Lung microvascular endothelial cell (primary cell): ENCODE results near the gene DCAKD. TPM values are rescaled to one million over a fixed set of nuclear protein-coding genes. Genes with fewer than 3 reads are reported as not detected.

ENCODE experiments used
- DNase-seq, 2 donors: peaks; one replicate each; pipeline versions ENCODE4 v3.0.0 to v3.0.0-alpha.2; 2010; ENCODE audit warnings: low read depth in 2 of 2
- total RNA-seq: library from RNA; depleted of rRNA; stranded (reverse); fragments of >200 nt; gene quantifications from 2 replicates; pipeline ENCODE4 v1.2.1, GENCODE V29; 2014

DCAKD gene
- total RNA-seq, 1 donor from 2014 or later = 22.4 TPM

DNA sequence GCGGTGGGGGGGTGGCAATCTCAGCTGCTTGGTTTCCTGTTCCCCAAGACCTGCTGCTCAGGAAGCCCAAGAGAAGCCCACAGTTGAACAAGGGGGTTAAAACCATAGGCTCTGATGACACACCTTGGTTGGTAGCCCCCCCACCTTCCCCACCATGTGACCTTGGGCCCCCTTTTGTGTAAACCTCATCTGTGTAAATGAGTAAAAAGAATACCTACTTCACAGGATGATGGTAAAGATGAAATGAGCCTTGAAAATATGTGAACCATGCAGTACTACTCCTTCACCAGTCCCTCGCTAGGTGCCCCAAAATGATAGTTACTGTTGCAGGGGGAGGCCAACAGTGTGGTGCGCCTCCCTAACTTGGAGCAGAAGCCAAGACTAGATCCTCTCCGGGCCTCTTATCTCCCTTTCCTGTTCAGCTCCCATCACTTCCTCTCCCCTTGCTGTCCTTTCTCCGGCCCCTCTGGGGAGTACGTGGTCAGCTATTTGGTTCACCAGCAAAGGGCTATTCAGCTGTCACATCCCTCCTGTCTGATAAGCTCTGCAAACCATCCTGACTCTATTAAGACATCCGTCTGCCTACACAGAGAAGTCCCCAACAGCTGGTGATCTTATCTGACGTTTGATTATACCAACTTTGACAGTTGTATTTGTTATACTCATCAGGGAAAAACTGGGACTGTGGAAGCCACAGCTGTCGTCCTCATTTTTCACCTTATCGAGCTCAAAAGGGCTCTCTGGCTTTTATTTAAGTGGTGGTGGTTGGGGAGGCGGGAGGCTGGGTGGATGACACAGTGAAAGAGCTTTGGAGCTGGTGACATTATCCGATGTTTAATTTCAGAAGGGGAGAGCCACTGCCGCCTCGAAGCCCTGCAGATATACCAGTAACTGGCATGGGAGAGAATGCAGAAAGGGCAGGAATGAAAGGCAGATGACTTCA is 19.9 kb downstream of the DCAKD start:
- DNase-seq = peak; percentile 17 to 18

- no peak for DNase-seq
Measured at GRCh38 chr17:45030733-45031132, 20.7 kb downstream of the DCAKD start.

GRCh38 chr17:45029758-45030423 is 21.5 kb downstream of the DCAKD start:
- DNase-seq = no peak

- DNase-seq = no peak
Measured at GRCh38 chr17:45029096-45029495, 22.3 kb downstream of the DCAKD start.

- no peak for DNase-seq
Measured at GRCh38 chr17:45022655-45023339, 28.6 kb downstream of the DCAKD start.

- DNase-seq = no peak
Measured at GRCh38 chr17:45022288-45022648, 29.2 kb downstream of the DCAKD start.

GRCh38 chr17:45021607-45022287 is 29.7 kb downstream of the DCAKD start:
- DNase-seq = peak; percentile 56 to 68

- DNase-seq = peak; percentile 75 to 81
Measured at GRCh38 chr17:45020354-45021138, 30.9 kb downstream of the DCAKD start.

GRCh38 chr17:45018848-45019711 is 32.4 kb downstream of the DCAKD start:
- peak; percentile 40 to 43 for DNase-seq

GRCh38 chr17:45018514-45018847 is 33.0 kb downstream of the DCAKD start:
- DNase-seq = no peak

GRCh38 chr17:45016823-45017222 is 34.6 kb downstream of the DCAKD start:
- DNase-seq = no peak

- no peak for DNase-seq
Measured at GRCh38 chr17:45016237-45016636, 35.2 kb downstream of the DCAKD start.

DNA sequence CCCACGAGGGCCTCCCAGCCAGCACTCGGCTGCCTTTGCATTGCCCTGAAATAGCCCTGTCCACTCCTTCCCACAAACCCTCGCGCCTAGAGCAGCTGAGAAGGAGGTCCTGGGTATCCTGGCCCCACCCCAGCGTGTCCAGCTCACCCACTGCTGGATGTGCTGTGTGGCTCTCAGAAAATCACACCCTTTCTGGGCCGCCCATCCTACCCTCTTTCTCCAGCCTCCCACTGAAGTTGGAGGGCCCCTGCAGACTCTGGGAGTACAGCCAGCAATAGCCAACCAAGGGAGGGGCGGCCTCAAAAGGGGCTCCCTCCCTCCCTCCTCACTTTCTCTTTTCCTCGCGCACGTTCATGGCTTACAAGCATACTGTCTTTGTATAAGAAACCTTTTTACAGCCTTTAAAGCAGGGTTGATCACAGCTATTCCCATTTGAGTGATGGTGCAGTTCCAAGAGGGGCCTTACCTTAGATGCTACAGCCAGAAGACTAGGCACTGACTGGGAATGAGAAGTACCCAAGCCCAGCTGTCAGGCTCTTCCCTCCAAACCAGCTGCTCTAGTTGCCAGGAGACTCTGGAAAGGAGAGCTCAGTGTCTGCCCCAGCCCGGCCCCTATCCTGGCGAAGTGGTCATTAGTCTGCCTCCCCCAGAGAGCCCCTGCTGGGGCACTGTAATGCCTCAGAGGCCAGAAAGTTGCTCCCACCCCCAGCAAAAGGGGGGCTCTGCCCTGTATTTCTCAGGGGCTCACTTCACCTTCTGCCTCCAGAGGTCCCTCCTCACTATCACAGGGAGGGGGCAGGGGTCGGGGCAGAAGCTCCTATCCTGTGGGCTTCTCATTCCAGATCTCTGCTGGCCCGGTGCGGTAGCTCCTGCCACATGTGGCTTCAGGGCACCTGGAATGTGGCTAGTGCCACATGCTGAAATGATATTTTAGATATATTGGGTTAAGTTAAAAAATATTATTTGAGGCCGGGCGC is 38.1 kb downstream of the DCAKD start:
- no peak for DNase-seq

GRCh38 chr17:45011767-45012166 is 39.7 kb downstream of the DCAKD start:
- DNase-seq = no peak

DNA sequence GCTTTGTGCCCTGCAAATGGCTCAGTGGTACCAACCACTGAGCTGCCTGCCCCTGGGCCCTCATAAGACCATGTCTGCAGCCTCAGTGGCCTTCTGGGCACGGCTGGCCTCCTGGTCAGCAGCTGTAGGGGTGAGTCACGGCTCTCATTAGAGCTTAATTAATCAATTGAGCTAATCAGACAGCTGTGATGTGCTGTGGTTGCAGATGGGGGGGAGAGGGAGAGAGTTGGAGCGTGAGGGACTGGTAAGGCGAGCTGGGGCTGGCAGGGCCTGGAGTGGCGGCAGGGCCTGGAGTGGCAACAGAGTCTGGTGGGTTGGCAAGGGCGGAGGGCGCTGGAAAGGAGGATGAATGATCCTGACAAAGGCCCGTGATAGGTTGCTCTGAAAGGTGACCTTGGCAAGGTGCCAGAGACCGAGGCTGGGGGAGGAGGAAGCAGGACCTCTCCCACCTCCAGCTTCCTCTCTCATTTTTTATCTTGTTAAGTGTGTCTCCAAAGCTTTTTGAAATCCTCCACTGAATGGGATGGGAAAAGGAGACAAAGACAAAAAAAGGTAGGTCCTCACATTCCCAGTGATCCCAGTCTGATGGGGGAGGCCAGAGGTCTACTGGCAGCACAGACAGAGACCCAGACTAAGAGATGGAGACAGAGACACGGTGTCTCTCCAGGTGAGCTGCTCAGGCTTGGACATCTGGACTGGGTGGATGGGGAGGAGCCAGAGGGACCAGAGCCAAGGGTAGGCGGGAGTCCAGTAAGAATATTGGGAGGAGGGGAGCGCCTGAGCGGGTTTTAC is 41.6 kb downstream of the DCAKD start:
- DNase-seq = no peak

DNA sequence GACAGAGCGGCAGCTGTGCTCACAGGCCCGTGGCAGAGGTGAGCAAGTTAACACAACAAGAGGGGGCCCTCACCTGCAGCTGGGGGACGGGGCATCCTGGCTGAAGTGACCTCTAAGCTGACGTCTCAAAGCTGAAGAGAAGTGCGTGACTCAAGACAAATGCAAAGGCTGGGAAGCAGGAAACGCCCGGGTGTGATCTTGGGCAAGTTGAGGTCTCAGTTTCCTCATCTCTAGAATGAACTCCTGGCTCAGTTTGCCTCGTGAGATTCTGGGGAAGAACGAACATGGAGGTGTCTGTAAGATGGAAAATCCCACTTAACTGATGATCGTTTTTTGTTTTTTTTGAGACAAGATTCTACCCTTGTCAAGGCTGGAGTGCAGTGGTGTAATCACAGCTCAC is 43.2 kb downstream of the DCAKD start:
- DNase-seq = no peak

- DNase-seq = peak in 1 of 2 donors; percentile 31
Measured at GRCh38 chr17:45006927-45007461, 44.4 kb downstream of the DCAKD start.

DNA sequence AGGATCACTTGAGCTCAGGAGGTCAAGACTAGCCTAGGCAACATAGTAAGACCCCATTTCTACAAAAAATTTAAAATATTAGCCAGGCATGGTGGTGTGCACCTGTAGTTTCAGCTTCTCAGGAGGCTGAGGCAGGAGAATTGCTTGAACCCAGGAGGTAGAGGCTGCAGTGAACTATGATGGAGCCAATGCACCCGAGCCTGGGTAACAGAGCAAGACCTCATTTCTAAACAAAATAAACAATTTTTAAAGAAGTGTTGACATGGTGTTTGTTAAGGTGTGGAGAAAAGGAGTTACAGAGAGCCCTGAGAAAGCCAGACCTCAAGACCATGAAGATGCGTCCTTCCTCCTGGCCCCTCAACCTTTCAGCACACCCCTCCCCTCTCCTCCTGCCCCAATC is 45.7 kb downstream of the DCAKD start:
- DNase-seq = no peak
